Hematopoietic multipotent progenitor cell treated with erythropoietin and hydrocortisone succinate and interleukin-3 and kit ligand, for 4 days (in vitro differentiated cells): ENCODE data around the gene CLCNKB.
"Not testable (repeated sequence)": the region's sequence is repeated elsewhere in the genome, so short reads cannot be mapped to it uniquely, and the experiment has no call there.

ENCODE experiments used
- DNase-seq: peaks from one replicate; pipeline ENCODE4 v3.0.0-alpha.2; 2015

Gene CLCNKB

GRCh38 chr1:16036461-16036860 lies 7.1 kb upstream of the CLCNKB start:
- DNase-seq = not testable (repeated sequence)

GRCh38 chr1:16038620-16038912 lies 5.0 kb upstream of the CLCNKB start:
- no peak for DNase-seq

GRCh38 chr1:16039871-16040270 lies 3.7 kb upstream of the CLCNKB start:
- DNase-seq = not testable (repeated sequence)

GRCh38 chr1:16041200-16041599 lies 2.4 kb upstream of the CLCNKB start:
- DNase-seq = no peak

DNA sequence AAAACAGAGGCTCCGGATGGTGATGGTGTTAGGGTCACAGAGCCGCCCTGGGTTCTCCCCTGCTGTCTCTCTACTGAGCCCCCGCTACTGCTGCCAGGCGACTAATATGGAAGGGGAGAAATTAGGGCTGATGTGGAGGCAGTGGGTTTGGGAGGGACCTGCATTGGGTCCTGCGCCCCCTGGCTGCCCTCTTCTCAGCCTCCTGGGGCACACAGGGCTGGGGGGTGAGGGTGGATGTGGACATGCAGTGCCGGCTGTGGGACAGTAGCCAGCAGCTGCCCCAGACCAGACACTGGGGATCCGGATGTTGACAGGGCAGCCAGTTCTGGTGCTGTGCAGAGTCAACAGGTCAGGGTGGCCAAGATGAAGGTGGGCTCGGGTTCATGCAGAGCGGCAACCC lies 1.5 kb upstream of the CLCNKB start:
- no peak for DNase-seq

GRCh38 chr1:16042654-16043053 lies 928 bp upstream of the CLCNKB start:
- DNase-seq = not testable (repeated sequence)

DNA sequence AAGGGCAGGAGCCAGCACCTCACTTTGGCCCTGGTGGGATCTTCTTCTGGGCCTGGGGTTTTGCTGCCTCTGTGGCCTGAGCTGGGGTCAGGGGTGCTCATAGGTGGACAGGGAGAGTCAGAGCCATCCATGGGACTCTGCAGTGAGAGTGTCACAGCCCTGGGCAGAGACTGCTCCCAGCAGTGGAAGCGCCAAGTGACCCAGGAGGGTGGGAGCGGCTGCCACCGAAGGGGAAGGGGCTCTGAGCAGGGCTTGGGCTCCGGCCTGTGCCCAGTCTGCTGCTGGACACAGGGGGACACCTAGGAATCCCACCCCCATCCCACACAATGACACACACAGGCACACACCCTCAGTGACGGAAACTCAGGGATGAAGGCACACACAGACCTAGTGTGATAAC lies 368 bp downstream of the CLCNKB start:
- DNase-seq = no peak

DNA sequence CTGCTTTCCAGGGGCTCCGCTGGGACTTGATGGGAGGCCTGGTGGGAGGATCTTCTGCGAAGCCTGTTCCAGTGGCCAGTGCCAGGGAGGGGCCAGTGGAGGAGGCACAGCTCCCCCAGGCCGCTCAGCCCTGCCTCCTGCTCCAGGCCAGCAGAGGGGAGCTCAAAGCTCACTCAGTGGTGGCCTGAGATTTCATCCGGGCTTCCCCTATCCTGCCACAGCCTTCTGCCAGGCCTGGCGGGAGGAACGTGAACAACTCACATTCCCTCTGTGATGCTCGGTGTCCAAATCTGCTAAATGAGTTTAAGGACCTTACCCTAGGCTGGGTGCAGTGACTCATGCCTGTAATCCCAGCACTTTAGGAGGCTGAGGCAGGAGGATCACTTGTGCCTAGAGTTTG lies 3.3 kb downstream of the CLCNKB start:
- DNase-seq = no peak

DNA sequence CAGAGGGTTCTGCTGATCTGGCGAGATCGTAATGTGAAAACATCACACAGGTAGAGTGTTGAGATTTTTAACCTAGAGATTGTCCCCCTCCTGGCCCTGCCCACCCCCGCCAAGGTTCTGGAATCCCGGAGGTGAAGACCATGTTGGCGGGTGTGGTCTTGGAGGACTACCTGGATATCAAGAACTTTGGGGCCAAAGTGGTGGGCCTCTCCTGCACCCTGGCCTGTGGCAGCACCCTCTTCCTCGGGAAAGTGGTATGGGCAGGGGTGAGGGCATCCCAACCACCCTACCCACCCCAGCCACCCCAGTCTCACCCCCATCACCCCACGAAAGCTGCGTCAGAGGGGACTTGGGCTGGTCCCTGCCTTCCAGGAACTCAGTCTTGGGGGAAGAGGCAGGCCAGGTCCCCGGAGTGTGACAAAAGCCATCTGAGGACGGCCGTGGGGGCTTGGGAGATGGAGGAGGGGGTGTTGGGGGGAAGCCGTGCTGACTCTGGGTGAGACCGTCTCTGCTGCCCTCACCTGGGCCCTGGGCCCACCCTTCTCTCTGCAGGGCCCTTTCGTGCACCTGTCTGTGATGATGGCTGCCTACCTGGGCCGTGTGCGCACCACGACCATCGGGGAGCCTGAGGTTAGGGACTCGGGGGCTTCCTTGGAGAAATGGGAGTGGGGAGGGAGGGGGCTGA lies 4.4 kb downstream of the CLCNKB start:
- DNase-seq = no peak

GRCh38 chr1:16048573-16049189 lies 5.1 kb downstream of the CLCNKB start:
- peak; percentile 93 for DNase-seq

DNA sequence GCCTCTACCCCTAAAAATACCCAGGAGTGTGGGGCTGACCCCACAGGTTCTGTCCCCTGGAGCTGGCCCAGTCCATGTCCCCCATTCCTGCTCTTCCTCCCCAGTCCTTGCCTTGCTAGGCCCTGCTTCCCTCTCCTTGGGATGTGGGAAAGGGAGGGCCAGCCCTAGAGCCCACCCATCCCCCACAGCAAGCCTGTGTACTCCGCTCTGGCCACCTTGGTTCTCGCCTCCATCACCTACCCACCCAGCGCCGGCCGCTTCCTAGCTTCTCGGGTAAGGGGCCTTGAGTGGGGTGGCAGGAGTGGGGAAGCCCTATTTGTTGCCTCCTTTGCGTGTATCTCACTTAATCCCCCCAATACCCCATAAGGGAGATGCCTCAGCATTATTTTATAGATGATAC lies 6.7 kb downstream of the CLCNKB start:
- no peak for DNase-seq

DNA sequence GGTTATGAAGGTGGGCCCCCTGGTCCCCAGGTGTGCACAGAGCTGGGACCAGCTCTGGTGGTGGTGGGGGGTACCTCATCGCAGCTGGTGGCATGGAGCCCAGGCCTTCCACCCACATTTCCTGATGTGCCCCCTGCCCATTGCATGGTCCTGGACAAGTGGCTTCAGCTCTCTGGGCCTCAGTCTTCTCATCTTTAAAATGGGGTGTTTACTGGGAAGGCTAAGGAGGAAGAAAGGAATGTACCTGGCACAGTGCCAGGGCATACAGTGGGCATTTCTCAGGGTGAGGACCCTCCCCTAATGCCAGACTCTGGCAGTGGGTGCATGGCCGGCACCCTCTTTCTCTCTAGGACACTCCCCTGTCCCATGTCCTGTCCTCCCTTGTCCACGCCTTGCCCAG lies 7.5 kb downstream of the CLCNKB start:
- DNase-seq = no peak

GRCh38 chr1:16051949-16052348 lies 8.4 kb downstream of the CLCNKB start:
- not testable (repeated sequence) for DNase-seq

GRCh38 chr1:16053781-16054502 lies 10.4 kb downstream of the CLCNKB start:
- peak; percentile 97 for DNase-seq

DNA sequence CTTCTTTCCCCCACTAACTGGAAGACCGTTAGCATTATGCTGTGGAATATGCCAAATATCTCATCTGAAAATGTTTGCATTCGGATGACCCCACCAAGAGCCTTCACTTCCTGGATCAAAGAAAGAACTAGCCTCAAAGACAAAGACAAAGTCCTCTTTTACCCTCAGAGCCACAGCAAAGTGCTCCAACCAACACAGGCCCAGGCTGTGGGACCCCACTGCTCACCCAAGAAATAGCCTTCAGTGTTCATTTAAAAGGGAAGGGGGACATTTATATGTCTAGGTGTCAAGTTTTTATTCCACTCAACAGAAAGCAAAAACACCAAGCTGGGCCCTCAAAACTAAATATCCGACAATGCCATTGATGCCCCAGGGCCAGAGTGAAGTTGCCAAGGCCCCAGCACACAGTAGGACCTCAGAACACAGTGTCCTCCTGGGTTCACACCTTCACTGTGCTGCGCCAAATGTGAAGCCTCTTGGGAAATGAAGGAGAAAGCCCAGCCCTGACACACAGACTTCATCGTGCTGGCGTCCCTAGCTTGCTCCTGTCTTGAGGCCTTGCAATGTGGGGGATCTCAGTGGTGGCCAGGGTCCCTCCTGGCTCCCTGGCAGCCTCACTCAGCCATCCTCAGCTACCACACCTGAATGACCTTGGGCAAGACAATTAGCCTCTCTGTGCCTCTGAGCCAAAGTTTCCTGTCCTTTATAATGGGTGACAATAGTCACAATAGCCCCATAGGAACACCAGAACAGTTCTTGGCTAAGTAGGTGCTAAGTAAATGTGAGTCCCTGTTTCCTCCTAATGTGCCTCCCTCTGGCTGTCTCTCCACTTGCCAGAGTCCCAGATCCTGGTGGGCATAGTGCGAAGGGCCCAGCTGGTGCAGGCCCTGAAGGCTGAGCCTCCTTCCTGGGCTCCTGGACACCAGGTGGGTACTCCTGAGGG lies 11.3 kb downstream of the CLCNKB start:
- DNase-seq = no peak

DNA sequence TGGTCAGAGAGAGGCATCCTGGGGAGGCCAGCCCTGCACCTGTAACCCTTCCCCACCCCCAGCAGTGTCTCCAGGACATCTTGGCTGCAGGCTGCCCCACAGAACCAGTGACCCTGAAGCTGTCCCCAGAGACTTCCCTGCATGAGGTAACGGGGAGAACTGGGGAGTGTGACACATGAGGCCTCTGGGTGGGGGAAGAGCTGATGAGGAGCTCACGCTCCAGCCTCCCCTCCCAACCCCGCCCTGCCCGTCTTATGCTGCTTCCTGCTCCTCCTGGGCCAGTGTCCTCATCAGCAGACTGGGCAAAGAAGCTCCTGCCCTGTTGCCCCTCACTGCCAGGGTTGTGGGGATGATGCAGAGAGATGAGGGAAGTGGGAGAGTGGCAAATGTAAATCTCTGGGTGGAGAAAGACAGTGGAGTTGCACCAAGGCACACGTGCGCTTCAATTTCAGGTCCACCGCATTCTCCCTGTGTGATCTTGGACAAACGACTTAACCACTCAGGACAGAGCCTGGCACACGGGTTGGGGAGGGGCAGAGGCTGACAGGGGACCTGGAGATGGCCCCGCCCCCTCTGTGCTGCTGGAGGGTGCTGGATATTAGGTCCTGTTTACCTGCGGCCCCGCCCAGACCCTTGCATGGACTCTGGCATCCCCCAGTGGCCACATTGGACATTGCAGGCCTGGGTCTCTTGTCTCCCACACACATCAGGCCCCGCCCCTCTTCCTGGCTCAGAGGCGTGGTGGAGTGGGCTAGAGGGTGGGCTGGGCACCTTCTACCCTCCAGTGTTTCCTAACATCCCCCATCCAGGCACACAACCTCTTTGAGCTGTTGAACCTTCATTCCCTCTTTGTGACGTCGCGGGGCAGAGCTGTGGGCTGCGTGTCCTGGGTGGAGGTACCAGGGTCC lies 12.3 kb downstream of the CLCNKB start:
- peak; percentile 94 for DNase-seq

DNA sequence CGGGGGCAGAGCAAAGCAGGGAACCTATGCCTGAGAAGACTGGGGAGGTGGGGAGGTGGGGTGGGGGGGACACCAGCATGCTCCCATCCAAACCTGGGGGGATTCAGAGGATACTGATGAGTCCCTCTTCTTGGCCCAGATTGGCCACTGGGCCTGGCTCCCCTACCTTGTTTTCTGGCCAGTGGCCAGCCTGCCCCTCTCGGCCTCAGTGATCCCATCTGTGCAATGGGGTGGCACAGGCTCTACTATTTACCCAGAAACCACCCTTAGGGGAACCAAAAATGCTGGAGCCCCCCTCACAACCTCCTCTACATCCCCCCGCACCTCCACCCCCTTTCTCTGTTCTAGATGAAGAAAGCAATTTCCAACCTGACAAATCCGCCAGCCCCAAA lies 12.9 kb downstream of the CLCNKB start:
- not testable (repeated sequence) for DNase-seq

- DNase-seq = not testable (repeated sequence)
Measured at GRCh38 chr1:16057314-16057915, 13.8 kb downstream of the CLCNKB start.

GRCh38 chr1:16058394-16059120 lies 15.0 kb downstream of the CLCNKB start:
- not testable (repeated sequence) for DNase-seq

DNA sequence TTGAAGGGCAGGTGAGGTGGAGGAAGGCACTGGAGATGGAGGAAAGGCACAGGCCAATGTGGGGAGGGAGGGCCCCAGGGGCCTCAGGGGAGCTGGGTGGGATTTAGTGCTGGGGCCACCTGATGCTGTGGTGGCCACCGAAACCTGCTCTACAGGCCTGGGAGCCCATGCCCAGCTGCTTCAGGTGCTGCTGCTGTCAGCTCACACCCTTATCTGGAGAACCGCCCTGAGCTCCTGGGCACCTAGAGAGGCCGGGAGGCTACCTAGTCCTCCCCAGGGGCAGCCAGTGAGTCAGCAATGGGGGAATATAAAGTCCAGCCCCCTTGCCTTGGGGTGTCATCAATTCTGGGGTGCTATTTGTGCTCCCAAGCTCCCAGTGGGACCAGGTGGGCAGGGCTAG lies 17.7 kb downstream of the CLCNKB start:
- no peak for DNase-seq
